Left lung (tissue), 10 donors: ENCODE data around the gene RPN1. TPM values are rescaled to one million over a fixed set of nuclear protein-coding genes. Genes with fewer than 3 reads are reported as not detected.

Source experiments
- ATAC-seq: fragments of 200-7000 bp; cut with Tn5 transposase; one replicate; pipeline ENCODE4 v1.9.1; 2020; ENCODE audit warnings: moderate library complexity
- DNase-seq, 4 donors: peaks; one replicate each; pipeline ENCODE4 v3.0.0-alpha.2; 2013 to 2020
- H3K27ac ChIP-seq, 2 donors: fragments of 200-600 bp; sonication (generic) in 1 of 2; one replicate each; pipeline versions ENCODE4 v1.5.0 to v1.8.0; 2020 to 2021
- H3K27me3 ChIP-seq, 2 donors: fragments of 200-600 bp; sonication (generic) in 1 of 2; one replicate each; pipeline versions ENCODE4 v1.5.0 to v1.8.0; 2020 to 2021
- H3K36me3 ChIP-seq, 2 donors: fragments of 200-600 bp; sonication (generic) in 1 of 2; one replicate each; pipeline versions ENCODE4 v1.5.0 to v1.8.0; 2020 to 2021
- H3K4me1 ChIP-seq, 2 donors: fragments of 200-600 bp; one replicate each; pipeline ENCODE4 v1.8.0; 2021
- H3K4me3 ChIP-seq, 2 donors: fragments of 200-600 bp; sonication (generic) in 1 of 2; one replicate each; pipeline versions ENCODE4 v1.5.0 to v1.8.0; 2020 to 2021; ENCODE audit warnings: mild to moderate bottlenecking in 1 of 2
- H3K9me3 ChIP-seq, 2 donors: fragments of 200-600 bp; sonication (generic) in 1 of 2; one replicate each; pipeline versions ENCODE4 v1.5.0 to v1.8.0; 2020 to 2021
- intact Hi-C, 2 donors: fragments of 100-400 bp; cut with DNase I; formaldehyde crosslinking; loops; one replicate each; pipeline versions ENCODE4 v1.11.2 to v1.14.2; 2022
- polyA plus RNA-seq, 6 donors: library from polyadenylated mRNA; unstranded; fragments of 120-200 nt; gene quantifications; one replicate each; pipeline ENCODE4 v1.2.1, GENCODE V29; 2013; ENCODE audit not compliant: insufficient read length in 6 of 6
- total RNA-seq, 2 donors: library from RNA; stranded (reverse); fragmentation: NEBNext Ultra II Directional; extraction: Animal tissue kit (Norgen Biotek cat#: 25700); gene quantifications; one replicate each; pipeline ENCODE4 v1.2.1, GENCODE V29; 2021
- TF ChIP-seq, protein P1 (sequence below), 2 donors: fragments of 200-600 bp; sonication (generic) in 1 of 2; IDR thresholded peaks; one replicate each; pipeline versions ENCODE4 v1.5.0 to v1.8.0; 2021; ENCODE audit warnings: antibody characterized with exemption in 2 of 2
- donor health status: DM: no; HTN: yes; CAD: no.
- donor health status: DM: no; HTN: no; CAD: no.

Gene RPN1
- total and polyA plus RNA-seq, 8 donors = 132 to 294 (median 154) TPM

DNA sequence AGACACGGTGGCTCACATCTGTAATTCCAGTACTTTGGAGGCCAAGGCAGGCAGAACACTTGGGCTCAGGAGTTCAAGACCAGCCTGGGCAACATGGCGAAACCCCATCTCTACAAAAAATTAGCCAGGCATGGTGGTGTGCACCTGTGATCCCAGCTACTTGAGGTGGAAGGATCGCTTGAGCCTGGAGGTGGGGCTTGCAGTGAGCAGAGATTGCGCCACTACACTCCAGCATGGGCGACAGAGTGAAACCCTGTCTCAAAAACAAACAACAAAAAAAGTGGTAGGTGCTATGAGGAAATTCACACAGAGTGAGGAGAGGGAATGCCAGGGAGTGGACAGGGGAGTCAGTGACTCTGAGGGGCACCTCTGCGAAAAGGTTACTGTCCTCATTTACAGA, 29.4 kb downstream of the RPN1 start:
- Histone ChIP-seq H3K4me1 (peaks cover 18 to 85% of the 10 kb centered on the region in 2 donors), H3K9me3 (no peaks in the 10 kb centered on the region), H3K27ac (peak overlapping the region in 1 of 2 donors; percentile 87), H3K36me3 (peaks cover 0 to 79% of the 10 kb centered on the region in 2 donors), H3K27me3 (no peaks in the 10 kb centered on the region), H3K4me3 (no peak overlapping the region)
- DNase-seq (no peak), ATAC-seq (peak; percentile 4)
- intact Hi-C loops = no loop called here
- TF ChIP-seq, protein P1, sequence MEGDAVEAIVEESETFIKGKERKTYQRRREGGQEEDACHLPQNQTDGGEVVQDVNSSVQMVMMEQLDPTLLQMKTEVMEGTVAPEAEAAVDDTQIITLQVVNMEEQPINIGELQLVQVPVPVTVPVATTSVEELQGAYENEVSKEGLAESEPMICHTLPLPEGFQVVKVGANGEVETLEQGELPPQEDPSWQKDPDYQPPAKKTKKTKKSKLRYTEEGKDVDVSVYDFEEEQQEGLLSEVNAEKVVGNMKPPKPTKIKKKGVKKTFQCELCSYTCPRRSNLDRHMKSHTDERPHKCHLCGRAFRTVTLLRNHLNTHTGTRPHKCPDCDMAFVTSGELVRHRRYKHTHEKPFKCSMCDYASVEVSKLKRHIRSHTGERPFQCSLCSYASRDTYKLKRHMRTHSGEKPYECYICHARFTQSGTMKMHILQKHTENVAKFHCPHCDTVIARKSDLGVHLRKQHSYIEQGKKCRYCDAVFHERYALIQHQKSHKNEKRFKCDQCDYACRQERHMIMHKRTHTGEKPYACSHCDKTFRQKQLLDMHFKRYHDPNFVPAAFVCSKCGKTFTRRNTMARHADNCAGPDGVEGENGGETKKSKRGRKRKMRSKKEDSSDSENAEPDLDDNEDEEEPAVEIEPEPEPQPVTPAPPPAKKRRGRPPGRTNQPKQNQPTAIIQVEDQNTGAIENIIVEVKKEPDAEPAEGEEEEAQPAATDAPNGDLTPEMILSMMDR (IDR thresholded peaks at IDR 0.05) = no peak

DNA sequence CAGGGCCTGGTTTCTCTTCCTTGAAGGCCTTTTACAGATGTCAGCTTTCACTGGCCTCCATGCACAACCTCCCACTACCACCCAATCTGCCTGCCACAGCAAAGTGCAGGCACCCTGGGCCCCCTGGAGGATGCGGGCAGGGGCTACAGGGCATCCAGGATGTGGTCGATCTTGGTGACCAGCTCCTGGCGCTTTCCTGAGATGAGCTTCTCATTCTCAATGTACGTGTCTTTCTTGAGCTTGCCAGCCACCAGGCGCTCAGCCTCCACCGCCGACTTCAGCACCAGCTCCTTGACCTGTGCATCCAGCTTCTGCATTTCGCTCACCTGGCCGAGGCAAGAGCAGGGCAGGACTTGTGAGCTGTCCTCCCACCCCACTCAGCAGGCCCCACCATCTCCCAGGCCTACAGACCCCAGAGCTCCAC, 30.3 kb downstream of the RPN1 start:
- ATAC-seq (no peak), DNase-seq (no peak)
- Histone ChIP-seq H3K36me3 (peaks cover 0 to 73% of the 10 kb centered on the region in 2 donors), H3K9me3 (no peaks in the 10 kb centered on the region), H3K4me1 (peaks cover 18 to 84% of the 10 kb centered on the region in 2 donors), H3K27ac (peak overlapping the region in 1 of 2 donors; percentile 87), H3K27me3 (no peaks in the 10 kb centered on the region), H3K4me3 (no peak overlapping the region)
- intact Hi-C loops = no loop called here
- TF ChIP-seq, protein P1 (IDR thresholded peaks at IDR 0.05) = no peak

DNA sequence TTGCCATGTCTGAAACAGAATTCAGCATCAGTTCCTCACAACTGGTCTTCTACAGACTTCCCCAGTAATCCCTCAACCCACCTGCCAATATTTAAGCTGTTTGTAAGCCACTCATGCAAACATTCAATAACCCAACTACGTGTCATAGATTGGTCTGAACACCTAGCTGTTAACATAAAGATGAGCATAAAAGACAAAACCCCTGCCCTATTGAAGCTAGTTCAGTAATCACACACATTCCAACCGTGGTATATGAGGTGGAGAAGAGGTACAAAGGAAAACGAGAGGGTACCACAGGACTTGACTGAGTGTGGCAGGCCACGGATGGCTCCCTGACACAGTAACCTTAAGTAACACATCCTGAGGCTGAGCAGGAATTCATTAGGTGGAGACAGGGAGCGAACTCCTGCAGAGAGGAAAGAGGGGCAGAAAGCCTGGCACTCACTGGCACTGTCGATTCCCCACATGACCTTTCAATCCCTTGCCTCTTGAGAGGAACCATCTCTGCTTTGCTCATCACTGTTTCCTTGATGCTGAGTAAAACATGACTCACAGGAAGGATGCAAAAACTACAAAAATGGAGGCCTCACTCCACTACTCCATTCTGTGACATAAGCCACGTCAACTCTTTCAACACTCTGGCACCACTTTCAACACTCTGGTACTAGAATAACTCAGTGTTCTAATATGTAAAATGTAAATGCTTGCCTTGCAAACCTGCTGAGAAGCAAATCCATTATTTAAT, 31.3 kb downstream of the RPN1 start:
- peaks cover 0 to 63% of the 10 kb centered on the region in 2 donors for H3K36me3 ChIP-seq
- no peaks in the 10 kb centered on the region for H3K9me3 ChIP-seq
- H3K4me1 ChIP-seq = peaks cover 18 to 74% of the 10 kb centered on the region in 2 donors
- intact Hi-C loops = loop anchor here in 1 of 2 donors (10.0 kb wide), 1 partner anchor 455 kb away; no protein-coding TSS in a partner anchor
- no peak overlapping the region for H3K4me3 ChIP-seq
- DNase-seq (no peak), ATAC-seq (no peak)
- peak overlapping the region in 1 of 2 donors; percentile 87 for H3K27ac ChIP-seq
- H3K27me3 ChIP-seq = no peaks in the 10 kb centered on the region
- TF ChIP-seq, protein P1 (IDR thresholded peaks at IDR 0.05) = no peak

DNA sequence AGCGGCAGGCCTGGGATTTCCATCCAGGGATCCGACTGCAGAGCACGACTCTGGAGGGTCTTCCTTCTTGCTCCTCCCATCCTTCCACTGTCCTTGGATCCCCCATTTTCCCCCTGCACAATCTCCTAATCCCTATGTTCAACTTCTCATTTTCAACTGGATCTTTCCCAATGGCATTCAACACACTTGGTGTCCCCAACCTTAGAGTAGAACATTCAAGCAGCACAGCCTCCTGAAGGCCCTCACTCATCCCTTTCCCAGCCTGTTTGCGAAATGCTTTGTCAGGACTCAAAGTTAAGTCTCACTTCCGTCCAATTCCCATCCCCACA, 32.3 kb downstream of the RPN1 start:
- Histone ChIP-seq H3K9me3 (no peaks in the 10 kb centered on the region), H3K36me3 (peaks cover 0 to 56% of the 10 kb centered on the region in 2 donors), H3K4me3 (peak overlapping the region; percentile 62 to 81), H3K27me3 (no peaks in the 10 kb centered on the region), H3K27ac (peak overlapping the region; percentile 84 to 87), H3K4me1 (peaks cover 18 to 66% of the 10 kb centered on the region in 2 donors)
- DNase-seq (no peak), ATAC-seq (no peak)
- intact Hi-C loops = loop anchor here in 1 of 2 donors (10.0 kb wide), 1 partner anchor 454 kb away; no protein-coding TSS in a partner anchor
- TF ChIP-seq, protein P1 (IDR thresholded peaks at IDR 0.05) = no peak

DNA sequence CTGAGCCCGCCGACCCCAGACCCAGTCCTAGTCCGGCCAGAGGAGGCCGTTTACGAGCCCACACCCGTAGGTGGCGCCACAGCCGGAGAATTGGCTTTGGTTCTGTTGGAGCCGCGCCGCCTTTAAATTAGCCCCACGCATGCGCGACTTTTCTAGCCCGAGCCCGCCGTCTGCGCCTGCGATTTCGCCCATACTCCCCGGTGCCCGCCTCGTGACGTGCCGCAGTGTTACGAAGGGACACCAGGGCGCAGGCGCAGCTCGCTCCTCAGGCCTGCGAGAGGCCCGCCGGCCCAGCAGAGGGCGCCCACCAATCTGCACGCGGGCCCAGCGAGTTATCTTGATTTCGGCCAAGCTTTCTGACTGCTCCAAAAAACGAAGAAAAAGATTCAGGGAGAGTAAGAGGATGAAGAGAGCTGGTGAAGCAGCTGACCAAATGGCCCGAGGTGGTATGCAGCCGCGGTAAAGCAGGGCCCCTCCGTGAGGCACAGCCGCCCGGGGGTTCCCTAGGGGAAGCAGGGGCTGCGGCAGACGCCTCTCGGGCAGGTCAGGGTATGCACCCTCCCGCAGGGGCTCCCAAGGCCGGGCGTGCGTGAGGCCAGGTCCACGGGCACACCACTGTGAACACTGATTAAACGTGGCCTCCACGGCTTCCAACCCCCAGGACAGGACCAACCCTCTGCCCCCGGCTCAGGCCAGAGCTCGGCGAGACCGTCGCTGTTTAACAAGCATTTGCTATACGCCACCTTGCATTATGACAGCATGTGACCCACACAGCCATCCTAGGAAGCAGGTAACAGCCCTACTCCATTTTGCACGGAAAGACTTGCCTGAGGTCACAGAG, 32.8 kb downstream of the RPN1 start:
- no peaks in the 10 kb centered on the region for H3K9me3 ChIP-seq
- H3K4me1 ChIP-seq = peaks cover 18 to 60% of the 10 kb centered on the region in 2 donors
- H3K27me3 ChIP-seq = no peaks in the 10 kb centered on the region
- ATAC-seq = peak; percentile 96
- intact Hi-C loops = loop anchor here in 1 of 2 donors (10.0 kb wide), 1 partner anchor 453 kb away; no protein-coding TSS in a partner anchor
- peak overlapping the region; percentile 84 to 87 for H3K27ac ChIP-seq
- TF ChIP-seq, protein P1 (IDR thresholded peaks at IDR 0.05) = peak; percentile 96 to 97
- DNase-seq = peak; percentile 96 to 100 (median 98)
- H3K4me3 ChIP-seq = peak overlapping the region; percentile 62 to 81
- H3K36me3 ChIP-seq = peaks cover 0 to 50% of the 10 kb centered on the region in 2 donors
